GM20431 (cell line): Measurements from ENCODE around the gene SERPINB6.

Source experiments
- in situ Hi-C: fragments of 300-500 bp; cut with MseI, MboI; formaldehyde crosslinking; loops from one replicate; pipeline ENCODE4 v1.15.0; 2020; ENCODE audit warnings: low sequenced_read_pairs; ENCODE audit not compliant: unreplicated experiment

SERPINB6 gene

GRCh38 chr6:3001146-3001772 lies 29.9 kb upstream of the SERPINB6 start:
- in situ Hi-C loops: no loop called here

DNA sequence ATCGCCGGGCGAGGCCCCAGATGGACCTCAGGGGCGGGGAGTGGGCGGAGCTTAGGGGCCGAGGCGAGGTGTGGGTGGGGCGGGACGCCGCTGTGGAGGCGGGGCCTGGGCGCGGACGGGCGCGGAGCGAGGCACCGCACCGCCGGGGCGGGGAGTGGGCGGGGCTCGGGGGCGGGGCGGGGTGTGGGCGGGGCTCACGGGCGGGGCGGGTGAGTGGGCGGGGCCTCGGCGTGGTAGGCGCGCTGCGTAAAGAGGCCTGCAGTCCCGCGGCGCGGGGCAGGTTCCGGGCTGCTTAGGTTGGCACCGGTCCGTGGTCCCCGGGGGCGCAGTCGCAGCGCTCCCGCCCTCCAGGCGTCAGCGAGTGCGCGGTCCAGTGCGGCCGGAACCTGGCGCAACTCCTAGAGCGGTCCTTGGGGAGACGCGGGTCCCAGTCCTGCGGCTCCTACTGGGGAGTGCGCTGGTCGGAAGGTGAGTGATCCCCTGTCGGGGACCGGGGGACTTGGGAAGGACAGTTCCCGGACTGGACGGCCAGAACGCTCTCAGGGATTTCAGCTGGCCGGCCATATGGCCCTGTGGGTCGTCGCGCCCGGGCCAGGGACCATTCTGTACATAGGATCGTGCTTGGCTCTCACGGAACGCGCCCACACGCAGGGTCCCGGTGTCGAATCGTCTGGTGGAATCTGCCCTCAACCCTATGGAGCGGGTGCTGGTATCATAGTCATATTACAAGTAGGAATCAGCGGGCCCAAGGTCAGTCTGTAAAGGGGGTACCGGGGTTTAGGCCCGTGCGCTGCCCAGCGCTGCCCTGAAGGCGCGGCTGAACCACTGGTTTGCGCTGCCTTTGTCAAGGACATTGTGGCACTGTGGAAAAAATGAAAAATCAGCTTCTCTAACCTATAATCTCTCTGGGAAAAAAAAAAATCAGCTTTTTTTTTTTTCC lies 28.5 kb upstream of the SERPINB6 start, which contains the start of gene NQO2:
Gene NQO2 (plus strand): TSS at position 277 of the 940 bp plus-strand sequence. CDS start 6,659 bp downstream, outside the sequence.
- in situ Hi-C loops: loop anchor here (10.0 kb wide), 1 partner anchor 55 kb away; no protein-coding TSS in a partner anchor

GRCh38 chr6:2998998-2999617 lies 27.7 kb upstream of the SERPINB6 start:
- in situ Hi-C loops: loop anchor here (10.0 kb wide), 1 partner anchor 56 kb away; no protein-coding TSS in a partner anchor

GRCh38 chr6:2998249-2998997 lies 27.1 kb upstream of the SERPINB6 start:
- in situ Hi-C loops: loop anchor here (10.0 kb wide), 1 partner anchor 56 kb away; no protein-coding TSS in a partner anchor

GRCh38 chr6:2993755-2994317 lies 22.5 kb upstream of the SERPINB6 start:
- in situ Hi-C loops: loop anchor here (10.0 kb wide), 1 partner anchor 61 kb away; no protein-coding TSS in a partner anchor

DNA sequence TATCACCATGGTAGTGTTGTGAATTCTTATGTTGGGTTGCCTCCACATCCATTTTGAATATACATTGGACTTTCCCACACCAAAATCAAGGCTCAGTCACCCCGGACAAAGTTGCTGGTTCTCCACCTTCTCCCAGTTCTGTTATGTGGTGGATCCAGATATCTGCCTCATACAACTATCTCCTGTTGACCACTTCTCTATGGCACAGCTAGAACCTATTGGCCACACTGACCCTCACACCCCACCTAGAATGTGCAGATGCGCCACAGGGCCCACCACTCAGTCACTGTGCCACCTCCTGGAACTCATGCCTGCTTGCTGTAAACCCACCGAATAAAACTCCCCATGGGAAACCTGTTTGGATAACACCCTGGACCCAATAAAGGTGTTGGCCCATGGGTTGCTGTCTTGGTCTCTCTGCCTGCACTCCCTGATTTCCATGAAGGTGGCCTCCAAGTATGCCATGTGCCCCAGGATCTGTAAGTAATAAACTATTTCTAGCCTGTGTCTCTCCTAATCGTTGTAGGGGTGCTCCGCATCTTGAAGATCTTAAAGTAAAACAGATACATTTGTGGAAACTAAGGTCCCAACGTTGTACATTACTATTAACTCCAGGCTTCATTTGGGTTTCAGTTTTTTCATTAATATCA lies 21.1 kb upstream of the SERPINB6 start:
- in situ Hi-C loops: loop anchor here (10.0 kb wide), 1 partner anchor 62 kb away; no protein-coding TSS in a partner anchor

DNA sequence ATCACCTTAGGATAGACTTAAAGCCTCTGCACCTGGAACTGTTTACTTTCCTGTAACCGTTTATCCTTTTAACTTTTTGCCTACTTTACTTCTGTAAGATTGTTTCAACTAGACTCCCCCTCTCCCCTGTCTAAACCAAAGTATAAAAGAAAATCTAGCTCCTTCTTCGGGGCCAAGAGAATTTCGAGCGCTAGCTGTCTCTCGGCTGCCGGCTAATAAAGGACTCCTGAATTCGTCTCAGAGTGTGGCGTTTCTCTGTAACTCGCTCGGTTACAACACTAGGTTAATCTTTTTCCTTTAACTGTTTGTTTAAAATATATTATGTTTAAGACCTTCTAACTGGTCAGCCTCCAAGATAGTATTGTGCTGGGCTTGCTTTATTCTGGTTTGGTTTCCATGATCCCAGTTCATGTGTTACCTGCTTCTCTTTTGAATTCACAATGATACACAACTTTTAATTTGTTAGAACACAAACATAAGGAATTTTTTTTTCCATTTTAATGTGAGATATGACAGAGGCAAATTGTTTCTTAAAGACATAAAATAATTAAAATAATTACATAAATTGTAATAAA lies 19.7 kb upstream of the SERPINB6 start:
- in situ Hi-C loops: loop anchor here (10.0 kb wide), 1 partner anchor 64 kb away; no protein-coding TSS in a partner anchor

DNA sequence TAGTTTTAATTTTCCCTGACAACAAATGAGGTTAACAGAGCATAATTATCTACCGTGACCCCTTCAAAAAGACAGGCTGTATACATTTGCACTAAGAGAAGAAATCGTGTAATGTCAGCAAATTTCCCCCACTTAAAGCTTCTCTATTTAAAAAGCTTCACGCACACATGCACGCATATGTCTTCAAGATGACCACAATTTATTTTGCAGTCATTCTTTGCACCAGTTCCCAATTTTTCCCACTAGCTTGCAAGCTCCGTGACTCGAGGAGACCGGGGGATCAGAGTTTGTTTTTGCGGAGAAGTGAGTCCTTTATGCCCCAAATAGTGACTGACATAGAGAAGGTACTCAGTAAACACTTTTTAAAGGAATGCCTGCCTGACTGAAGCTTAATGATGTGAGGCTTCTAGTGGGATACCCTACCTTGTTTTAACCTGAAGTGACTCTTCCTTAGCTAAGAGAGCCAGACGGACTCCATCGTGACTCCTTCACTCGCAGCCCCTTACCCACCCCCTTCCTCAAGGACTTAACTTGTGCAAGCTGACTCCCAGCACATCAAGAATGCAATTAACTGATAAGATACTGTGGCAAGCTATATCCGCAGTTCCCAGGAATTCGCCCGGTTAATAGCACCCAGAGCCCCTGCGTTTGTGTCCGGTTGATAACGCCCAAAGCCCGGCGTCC lies 19.0 kb upstream of the SERPINB6 start:
- in situ Hi-C loops: loop anchor here (10.0 kb wide), 1 partner anchor 64 kb away; no protein-coding TSS in a partner anchor

DNA sequence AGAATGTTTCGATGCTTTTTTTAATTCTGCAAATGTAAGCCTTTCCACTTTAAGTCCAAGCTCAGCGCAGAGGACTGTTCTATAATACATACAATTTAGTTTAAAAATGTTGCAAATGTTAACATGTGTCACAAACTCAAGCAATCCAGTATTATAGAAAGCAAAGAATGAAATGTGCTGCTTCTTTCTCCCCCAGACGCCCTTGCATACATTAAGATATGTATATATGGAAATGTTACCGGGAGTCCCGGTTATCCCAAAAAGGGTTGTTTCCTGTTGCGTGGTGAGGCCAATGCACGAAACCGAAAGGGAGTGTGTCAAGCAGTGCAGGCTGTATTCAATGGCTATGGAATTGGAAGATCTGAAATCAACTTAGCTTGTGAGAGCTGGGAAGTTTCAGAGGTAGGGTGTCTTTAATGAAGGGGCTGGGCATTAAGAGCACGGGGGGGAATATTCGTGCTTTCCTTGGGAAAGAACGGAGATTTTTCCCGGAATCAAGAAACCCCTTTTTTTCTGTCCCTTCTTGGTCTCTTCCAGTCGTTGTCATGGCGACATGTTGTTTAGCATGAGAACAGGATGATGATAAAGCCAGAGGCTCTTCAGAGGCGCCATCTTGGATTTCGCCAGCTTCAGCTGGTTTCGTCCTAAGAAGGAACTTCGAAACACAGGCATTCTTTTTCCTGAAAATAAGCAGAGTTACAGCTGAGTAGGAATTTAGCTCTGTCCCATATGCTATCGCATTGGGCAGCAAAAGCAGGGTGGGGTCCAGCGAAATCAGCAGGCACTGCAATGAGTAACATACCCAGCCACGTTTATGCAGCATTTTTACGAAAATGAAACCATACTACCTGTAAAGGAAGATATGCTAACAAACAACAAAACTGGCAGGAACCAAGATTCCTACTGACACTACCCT lies 18.2 kb upstream of the SERPINB6 start:
- in situ Hi-C loops: loop anchor here (10.0 kb wide), 1 partner anchor 65 kb away; no protein-coding TSS in a partner anchor

GRCh38 chr6:2988426-2989331 lies 17.3 kb upstream of the SERPINB6 start:
- in situ Hi-C loops: no loop called here

DNA sequence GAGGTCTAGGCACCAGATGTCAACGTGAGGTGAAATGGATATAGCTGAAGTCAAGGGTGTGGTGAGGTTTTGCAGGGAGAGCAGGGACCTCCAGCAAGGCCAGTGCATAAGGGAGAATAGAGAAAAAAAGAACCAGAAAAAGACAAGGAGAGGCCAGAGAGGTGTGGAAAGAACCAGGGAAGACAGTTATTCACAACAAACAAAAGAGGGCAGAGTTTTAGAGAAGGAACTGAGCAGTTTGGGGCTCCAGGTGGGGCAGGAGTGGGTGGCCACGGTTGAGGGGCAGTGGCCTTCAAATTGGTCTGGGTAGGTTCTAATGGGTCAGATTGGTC lies 16.7 kb upstream of the SERPINB6 start:
- in situ Hi-C loops: no loop called here

GRCh38 chr6:2986722-2987221 lies 15.4 kb upstream of the SERPINB6 start:
- in situ Hi-C loops: no loop called here

DNA sequence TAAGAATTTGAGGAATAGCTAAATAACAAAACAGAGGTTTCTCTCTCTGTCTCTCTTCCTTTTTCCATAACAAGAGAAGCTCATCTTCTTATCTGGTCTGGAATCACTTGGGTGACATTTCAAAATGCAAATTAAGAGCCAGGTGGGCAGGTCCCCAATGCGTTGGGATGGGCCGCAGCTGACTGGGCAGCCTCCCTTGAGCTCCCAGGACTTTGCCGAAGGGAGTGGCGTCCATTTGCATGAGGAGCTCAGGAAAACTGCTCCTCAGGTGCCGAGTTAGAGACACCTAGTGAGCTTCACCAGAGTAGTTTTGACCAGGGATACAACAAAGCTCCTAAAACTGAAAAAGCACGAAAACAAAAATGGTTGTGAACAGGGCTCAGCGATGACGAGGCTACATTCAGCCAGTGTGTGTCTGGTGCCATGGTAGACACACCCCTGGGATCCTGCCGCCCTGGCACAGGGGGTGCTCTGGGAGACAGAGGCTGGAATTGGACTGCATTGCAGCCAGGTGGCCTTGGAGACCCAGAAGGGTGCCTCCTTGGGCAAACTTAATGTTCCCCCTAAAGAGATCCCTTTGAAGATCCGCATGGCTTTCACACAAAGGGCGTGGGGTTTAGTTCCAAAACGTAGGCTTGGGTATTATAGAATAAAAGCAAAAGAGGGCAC lies 13.5 kb upstream of the SERPINB6 start:
- in situ Hi-C loops: no loop called here

DNA sequence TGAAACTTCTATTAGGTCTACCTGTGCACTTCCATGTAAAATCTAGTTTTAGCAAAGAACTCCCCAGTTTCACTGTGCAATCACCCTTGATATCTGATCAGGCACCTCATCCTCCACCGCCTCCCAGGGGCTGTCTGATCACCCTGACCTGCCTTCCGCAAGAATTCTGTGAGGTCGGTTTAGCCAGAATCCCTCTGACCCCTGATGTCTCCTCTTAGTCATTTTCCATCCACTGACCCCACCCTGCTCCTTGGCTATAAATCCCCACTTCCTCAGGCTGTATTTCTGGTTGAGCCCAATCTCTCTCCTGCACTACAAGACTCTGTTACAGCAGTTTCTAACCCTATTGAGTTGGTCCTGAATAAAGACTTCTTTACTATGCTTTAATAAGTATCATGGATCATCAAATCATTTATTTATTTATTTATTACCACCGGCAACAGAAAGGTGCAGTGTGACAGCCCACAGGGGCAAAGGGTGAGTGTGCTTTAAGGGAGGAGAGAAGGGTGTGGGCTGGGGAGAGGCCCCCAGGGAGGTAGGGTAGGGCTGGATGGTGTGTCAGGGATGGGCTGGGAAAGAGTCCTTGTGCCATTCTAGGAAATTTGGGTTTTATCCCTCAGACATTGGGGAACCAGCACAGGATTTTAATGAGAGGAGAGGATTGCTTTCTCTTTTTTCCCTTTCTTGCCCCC lies 11.2 kb upstream of the SERPINB6 start:
- in situ Hi-C loops: no loop called here

DNA sequence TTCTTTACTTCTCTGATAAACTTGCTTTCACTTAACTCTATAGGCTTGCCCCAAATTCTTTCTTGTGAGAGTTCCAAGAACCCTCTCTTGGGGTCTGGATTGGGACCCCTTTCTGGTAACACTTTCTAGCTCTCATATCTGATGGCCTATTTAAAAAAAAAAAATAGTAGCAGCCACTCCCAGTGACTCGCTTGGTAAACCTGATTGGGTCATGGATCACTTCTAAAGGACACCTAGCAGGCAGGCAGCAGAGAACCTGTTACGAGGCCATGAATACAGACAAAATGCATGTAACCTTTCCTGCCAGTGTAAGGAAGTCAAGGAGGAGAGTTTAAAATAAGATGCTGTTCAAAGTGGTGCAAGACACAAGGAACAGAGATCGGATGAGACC lies 9.1 kb upstream of the SERPINB6 start:
- in situ Hi-C loops: no loop called here
